Liver (tissue), 9 donors: Measurements from ENCODE around the gene EHMT1. TPM values are rescaled to one million over a fixed set of nuclear protein-coding genes. Genes with fewer than 3 reads are reported as not detected.
A peak's percentile ranks its signal among the peaks of the same experiment; 100 is the strongest.

Experiments
- DNase-seq: peaks from one replicate; pipeline ENCODE4 v3.0.0-alpha.2; 2017; ENCODE audit warnings: low spot score
- H3K27ac ChIP-seq, 2 donors: one replicate each; pipeline ENCODE4 v1.7.0; 2013; ENCODE audit warnings: inconsistent platforms in 2 of 2, low read length in 2 of 2, control low read depth in 1 of 2, low read depth in 1 of 2, mild to moderate bottlenecking in 1 of 2
- H3K27me3 ChIP-seq, 4 donors: one replicate each; pipeline versions ENCODE4 v1.6.1 to v1.7.0; 2013; ENCODE audit warnings: low read length in 3 of 4, inconsistent platforms in 1 of 4, mild to moderate bottlenecking in 1 of 4, moderate library complexity in 1 of 4; ENCODE audit not compliant: control insufficient read depth in 4 of 4, insufficient read depth in 4 of 4
- H3K36me3 ChIP-seq, 4 donors: one replicate each; pipeline versions ENCODE4 v1.6.1 to v1.7.0; 2013; ENCODE audit warnings: low read length in 3 of 4, mild to moderate bottlenecking in 3 of 4, low read depth in 1 of 4, moderate library complexity in 1 of 4; ENCODE audit not compliant: control insufficient read depth in 4 of 4, insufficient read depth in 3 of 4
- H3K4me1 ChIP-seq, 4 donors: one replicate each; pipeline versions ENCODE4 v1.6.1 to v1.7.0; 2013; ENCODE audit warnings: low read length in 3 of 4, mild to moderate bottlenecking in 3 of 4, moderate library complexity in 1 of 4; ENCODE audit not compliant: control insufficient read depth in 4 of 4, insufficient read depth in 4 of 4
- H3K4me3 ChIP-seq, 3 donors: one replicate each; pipeline versions ENCODE4 v1.6.1 to v1.7.0; 2013; ENCODE audit warnings: low read length in 3 of 3, control low read depth in 1 of 3, low read depth in 1 of 3, mild to moderate bottlenecking in 1 of 3
- H3K9ac ChIP-seq, 2 donors: one replicate each; pipeline ENCODE4 v1.7.0; 2013; ENCODE audit warnings: low read length in 2 of 2, mild to moderate bottlenecking in 2 of 2, moderate library complexity in 2 of 2, control low read depth in 1 of 2, low read depth in 1 of 2
- H3K9me3 ChIP-seq, 4 donors: one replicate each; pipeline versions ENCODE4 v1.6.1 to v1.7.0; 2013; ENCODE audit warnings: low read length in 3 of 4; ENCODE audit not compliant: control insufficient read depth in 4 of 4
- FOXA1 ChIP-seq: IDR thresholded peaks from 2 replicates; pipeline ENCODE4 v1.6.1; 2016; ENCODE audit warnings: antibody characterized with exemption
- FOXA2 ChIP-seq: IDR thresholded peaks from 2 replicates; pipeline ENCODE4 v1.6.1; 2016; ENCODE audit warnings: antibody characterized with exemption
- GABPA ChIP-seq, 2 donors: IDR thresholded peaks in 1 of 2; conservative IDR thresholded peaks in 1 of 2; 2 replicates each; pipeline ENCODE4 v1.6.1; 2016; ENCODE audit warnings: antibody characterized with exemption in 2 of 2, mild to moderate bottlenecking in 1 of 2, moderate library complexity in 1 of 2
- HNF4A ChIP-seq, 2 donors: conservative IDR thresholded peaks; 2 replicates each; pipeline ENCODE4 v1.6.1; 2016; ENCODE audit warnings: antibody characterized with exemption in 2 of 2, mild to moderate bottlenecking in 2 of 2
- HNF4G ChIP-seq: IDR thresholded peaks from 2 replicates; pipeline ENCODE4 v1.6.1; 2016; ENCODE audit warnings: antibody characterized with exemption
- JUND ChIP-seq, 2 donors: IDR thresholded peaks; 2 replicates each; pipeline ENCODE4 v1.6.1; 2016; ENCODE audit warnings: antibody characterized with exemption in 2 of 2
- NR2F2 ChIP-seq: IDR thresholded peaks from 2 replicates; pipeline ENCODE4 v1.6.1; 2016; ENCODE audit warnings: antibody characterized with exemption
- RAD21 ChIP-seq, 2 donors: IDR thresholded peaks; 2 replicates each; pipeline ENCODE4 v1.6.1; 2016; ENCODE audit warnings: antibody characterized with exemption in 2 of 2, mild to moderate bottlenecking in 2 of 2
- RXRA ChIP-seq, 2 donors: IDR thresholded peaks; 2 replicates each; pipeline ENCODE4 v1.6.1; 2017 to 2018; ENCODE audit warnings: antibody characterized with exemption in 2 of 2, mild to moderate bottlenecking in 1 of 2
- SP1 ChIP-seq: IDR thresholded peaks from 2 replicates; pipeline ENCODE4 v1.6.1; 2018; ENCODE audit warnings: antibody characterized with exemption, mild to moderate bottlenecking
- TAF1 ChIP-seq: conservative IDR thresholded peaks from 2 replicates; pipeline ENCODE4 v1.6.1; 2016; ENCODE audit warnings: antibody characterized with exemption, mild to moderate bottlenecking
- YY1 ChIP-seq: IDR thresholded peaks from 2 replicates; pipeline ENCODE4 v1.6.1; 2016; ENCODE audit warnings: antibody characterized with exemption, mild to moderate bottlenecking
- WGBS: extraction: QIAGEN DNeasy Blood & Tissue Kit; methylation state at CpG from one replicate; pipeline ENCODE4 v1.1.7; 2013; 5-methylcytosine and 5-hydroxymethylcytosine counted together
- polyA plus RNA-seq, 2 donors: library from polyadenylated mRNA; stranded (reverse) in 1 of 2; unstranded in 1 of 2; fragments of 200-250 nt in 1 of 2; fragments of >200 nt in 1 of 2; fragmentation: Nextera tagmentation in 1 of 2; extraction: Ambion mirVana in 1 of 2; gene quantifications; one replicate each; pipeline versions ENCODE4 v1.2.1 to v1.2.3, GENCODE V29; 2013 to 2015
- total RNA-seq, 2 donors: library from RNA; depleted of rRNA; stranded (reverse); fragments of >200 nt; gene quantifications; one replicate each; pipeline ENCODE4 v1.2.3, GENCODE V29; 2014
- TF ChIP-seq, protein P1 (sequence below): IDR thresholded peaks from 2 replicates; pipeline ENCODE4 v1.6.1; 2016; ENCODE audit warnings: antibody characterized with exemption
- TF ChIP-seq, protein P2 (sequence below): fragments of 150-350 bp; IDR thresholded peaks from 2 replicates; pipeline ENCODE4 v1.5.1; 2017; ENCODE audit warnings: improper control_type of control experiment, low read depth, low read length; ENCODE audit not compliant: missing input control
- TF ChIP-seq, protein P3 (sequence below): IDR thresholded peaks from 2 replicates; pipeline ENCODE4 v1.6.1; 2016; ENCODE audit warnings: antibody characterized with exemption
- TF ChIP-seq, protein P4 (sequence below): IDR thresholded peaks from 2 replicates; pipeline ENCODE4 v1.6.1; 2016; ENCODE audit warnings: antibody characterized with exemption, mild to moderate bottlenecking
- TF ChIP-seq, protein P5 (sequence below): IDR thresholded peaks from 2 replicates; pipeline ENCODE4 v1.6.1; 2016; ENCODE audit warnings: antibody characterized with exemption
- donor health status: healthy.
- donor health status: healthy.
- donor health status: healthy.
- donor health status: healthy.
- donor health status: healthy.

EHMT1 gene
- total and polyA plus RNA-seq, 4 donors, result 16.1 to 48.2 (median 27.3) TPM

DNA sequence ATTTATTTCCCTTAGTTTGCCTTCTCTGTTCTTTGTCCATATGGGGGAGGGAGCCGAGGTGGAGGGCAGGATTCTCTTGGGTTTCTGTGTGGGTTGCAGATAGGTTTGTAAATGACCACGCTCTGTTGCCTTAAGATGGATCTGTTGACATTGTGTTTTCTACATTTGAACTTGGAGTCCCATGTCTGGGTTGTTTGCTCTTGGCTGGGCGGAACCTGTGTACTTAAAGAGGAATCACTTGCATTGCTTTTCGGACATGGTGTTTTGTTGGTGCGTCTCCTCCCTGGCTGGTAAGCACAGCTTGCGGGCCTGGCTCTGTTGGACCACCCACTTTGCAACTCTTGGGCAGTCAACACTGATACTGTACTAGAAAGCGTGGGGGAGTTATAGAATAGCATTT lies 45.9 kb downstream of the EHMT1 start:
- no peak overlapping the region for H3K27ac ChIP-seq
- TF ChIP-seq HNF4A (conservative IDR thresholded peaks at IDR 0.05) (peak; percentile 51 to 67), RXRA (IDR thresholded peaks at IDR 0.05) (peak in 1 of 2 donors; percentile 32), SP1 (peak; percentile 43), RAD21 (IDR thresholded peaks at IDR 0.05) (peak in 1 of 2 donors; percentile 33), TAF1 (no peak), JUND (IDR thresholded peaks at IDR 0.05) (no peak), FOXA1 (peak; percentile 42), FOXA2 (peak; percentile 76), YY1 (peak; percentile 56), NR2F2 (no peak)
- TF ChIP-seq, protein P1, sequence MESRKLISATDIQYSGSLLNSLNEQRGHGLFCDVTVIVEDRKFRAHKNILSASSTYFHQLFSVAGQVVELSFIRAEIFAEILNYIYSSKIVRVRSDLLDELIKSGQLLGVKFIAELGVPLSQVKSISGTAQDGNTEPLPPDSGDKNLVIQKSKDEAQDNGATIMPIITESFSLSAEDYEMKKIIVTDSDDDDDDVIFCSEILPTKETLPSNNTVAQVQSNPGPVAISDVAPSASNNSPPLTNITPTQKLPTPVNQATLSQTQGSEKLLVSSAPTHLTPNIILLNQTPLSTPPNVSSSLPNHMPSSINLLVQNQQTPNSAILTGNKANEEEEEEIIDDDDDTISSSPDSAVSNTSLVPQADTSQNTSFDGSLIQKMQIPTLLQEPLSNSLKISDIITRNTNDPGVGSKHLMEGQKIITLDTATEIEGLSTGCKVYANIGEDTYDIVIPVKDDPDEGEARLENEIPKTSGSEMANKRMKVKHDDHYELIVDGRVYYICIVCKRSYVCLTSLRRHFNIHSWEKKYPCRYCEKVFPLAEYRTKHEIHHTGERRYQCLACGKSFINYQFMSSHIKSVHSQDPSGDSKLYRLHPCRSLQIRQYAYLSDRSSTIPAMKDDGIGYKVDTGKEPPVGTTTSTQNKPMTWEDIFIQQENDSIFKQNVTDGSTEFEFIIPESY, result no peak
- TF ChIP-seq, protein P2, sequence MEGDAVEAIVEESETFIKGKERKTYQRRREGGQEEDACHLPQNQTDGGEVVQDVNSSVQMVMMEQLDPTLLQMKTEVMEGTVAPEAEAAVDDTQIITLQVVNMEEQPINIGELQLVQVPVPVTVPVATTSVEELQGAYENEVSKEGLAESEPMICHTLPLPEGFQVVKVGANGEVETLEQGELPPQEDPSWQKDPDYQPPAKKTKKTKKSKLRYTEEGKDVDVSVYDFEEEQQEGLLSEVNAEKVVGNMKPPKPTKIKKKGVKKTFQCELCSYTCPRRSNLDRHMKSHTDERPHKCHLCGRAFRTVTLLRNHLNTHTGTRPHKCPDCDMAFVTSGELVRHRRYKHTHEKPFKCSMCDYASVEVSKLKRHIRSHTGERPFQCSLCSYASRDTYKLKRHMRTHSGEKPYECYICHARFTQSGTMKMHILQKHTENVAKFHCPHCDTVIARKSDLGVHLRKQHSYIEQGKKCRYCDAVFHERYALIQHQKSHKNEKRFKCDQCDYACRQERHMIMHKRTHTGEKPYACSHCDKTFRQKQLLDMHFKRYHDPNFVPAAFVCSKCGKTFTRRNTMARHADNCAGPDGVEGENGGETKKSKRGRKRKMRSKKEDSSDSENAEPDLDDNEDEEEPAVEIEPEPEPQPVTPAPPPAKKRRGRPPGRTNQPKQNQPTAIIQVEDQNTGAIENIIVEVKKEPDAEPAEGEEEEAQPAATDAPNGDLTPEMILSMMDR, result no peak
- TF ChIP-seq, protein P3, sequence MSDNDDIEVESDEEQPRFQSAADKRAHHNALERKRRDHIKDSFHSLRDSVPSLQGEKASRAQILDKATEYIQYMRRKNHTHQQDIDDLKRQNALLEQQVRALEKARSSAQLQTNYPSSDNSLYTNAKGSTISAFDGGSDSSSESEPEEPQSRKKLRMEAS, result peak; percentile 55
- TF ChIP-seq, protein P4, sequence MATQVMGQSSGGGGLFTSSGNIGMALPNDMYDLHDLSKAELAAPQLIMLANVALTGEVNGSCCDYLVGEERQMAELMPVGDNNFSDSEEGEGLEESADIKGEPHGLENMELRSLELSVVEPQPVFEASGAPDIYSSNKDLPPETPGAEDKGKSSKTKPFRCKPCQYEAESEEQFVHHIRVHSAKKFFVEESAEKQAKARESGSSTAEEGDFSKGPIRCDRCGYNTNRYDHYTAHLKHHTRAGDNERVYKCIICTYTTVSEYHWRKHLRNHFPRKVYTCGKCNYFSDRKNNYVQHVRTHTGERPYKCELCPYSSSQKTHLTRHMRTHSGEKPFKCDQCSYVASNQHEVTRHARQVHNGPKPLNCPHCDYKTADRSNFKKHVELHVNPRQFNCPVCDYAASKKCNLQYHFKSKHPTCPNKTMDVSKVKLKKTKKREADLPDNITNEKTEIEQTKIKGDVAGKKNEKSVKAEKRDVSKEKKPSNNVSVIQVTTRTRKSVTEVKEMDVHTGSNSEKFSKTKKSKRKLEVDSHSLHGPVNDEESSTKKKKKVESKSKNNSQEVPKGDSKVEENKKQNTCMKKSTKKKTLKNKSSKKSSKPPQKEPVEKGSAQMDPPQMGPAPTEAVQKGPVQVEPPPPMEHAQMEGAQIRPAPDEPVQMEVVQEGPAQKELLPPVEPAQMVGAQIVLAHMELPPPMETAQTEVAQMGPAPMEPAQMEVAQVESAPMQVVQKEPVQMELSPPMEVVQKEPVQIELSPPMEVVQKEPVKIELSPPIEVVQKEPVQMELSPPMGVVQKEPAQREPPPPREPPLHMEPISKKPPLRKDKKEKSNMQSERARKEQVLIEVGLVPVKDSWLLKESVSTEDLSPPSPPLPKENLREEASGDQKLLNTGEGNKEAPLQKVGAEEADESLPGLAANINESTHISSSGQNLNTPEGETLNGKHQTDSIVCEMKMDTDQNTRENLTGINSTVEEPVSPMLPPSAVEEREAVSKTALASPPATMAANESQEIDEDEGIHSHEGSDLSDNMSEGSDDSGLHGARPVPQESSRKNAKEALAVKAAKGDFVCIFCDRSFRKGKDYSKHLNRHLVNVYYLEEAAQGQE, result no peak
- no peak overlapping the region for H3K9ac ChIP-seq
- DNase-seq, result no peak
- peaks cover 0 to 3% (median 0%) of the 10 kb centered on the region in 4 donors for H3K36me3 ChIP-seq
- no peaks in the 10 kb centered on the region for H3K27me3 ChIP-seq
- H3K4me3 ChIP-seq, result peak overlapping the region in 1 of 3 donors; percentile 17
- 44% methylated on average over 7 of the region's 7 CpGs for WGBS
- H3K9me3 ChIP-seq, result no peaks in the 10 kb centered on the region
- peaks cover 12 to 35% (median 29%) of the 10 kb centered on the region in 4 donors for H3K4me1 ChIP-seq

DNA sequence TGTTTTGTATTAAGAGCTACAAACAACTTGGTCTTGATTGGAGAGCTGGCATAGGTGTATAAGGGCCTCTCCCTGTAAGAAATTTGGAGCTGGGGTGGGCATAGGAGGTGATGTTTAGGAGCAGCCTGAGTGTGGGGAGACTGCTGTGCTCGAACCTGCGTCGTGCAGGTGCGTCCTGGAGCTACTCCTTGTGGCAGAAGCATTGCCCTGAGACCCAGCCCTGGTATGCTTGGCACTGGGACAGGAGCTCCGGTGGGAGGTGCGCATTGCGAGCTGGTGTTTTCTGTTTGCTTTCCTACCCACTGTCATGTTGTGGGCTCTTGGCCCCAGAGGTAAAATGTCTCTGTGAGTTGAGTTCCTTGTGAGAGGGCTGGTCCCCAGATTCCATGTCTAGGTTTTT lies 46.4 kb downstream of the EHMT1 start:
- 62% methylated on average over 7 of the region's 7 CpGs for WGBS
- Histone ChIP-seq H3K4me1 (peaks cover 12 to 41% (median 33%) of the 10 kb centered on the region in 4 donors), H3K9ac (no peak overlapping the region), H3K27ac (peak overlapping the region; percentile 23 to 36), H3K9me3 (no peaks in the 10 kb centered on the region), H3K4me3 (peak overlapping the region in 1 of 3 donors; percentile 44), H3K27me3 (no peaks in the 10 kb centered on the region), H3K36me3 (peaks cover 0 to 3% (median 0%) of the 10 kb centered on the region in 4 donors)
- no peak for TF ChIP-seq HNF4A (conservative IDR thresholded peaks at IDR 0.05)
- no peak for TF ChIP-seq NR2F2
- TF ChIP-seq RAD21 (IDR thresholded peaks at IDR 0.05), result no peak
- TF ChIP-seq, protein P5, sequence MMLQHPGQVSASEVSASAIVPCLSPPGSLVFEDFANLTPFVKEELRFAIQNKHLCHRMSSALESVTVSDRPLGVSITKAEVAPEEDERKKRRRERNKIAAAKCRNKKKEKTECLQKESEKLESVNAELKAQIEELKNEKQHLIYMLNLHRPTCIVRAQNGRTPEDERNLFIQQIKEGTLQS, result no peak
- TF ChIP-seq GABPA (IDR thresholded peaks at IDR 0.05 in 1 of 2, conservative IDR thresholded peaks at IDR 0.05 in 1 of 2), result no peak
- TF ChIP-seq HNF4G, result no peak
- no peak for TF ChIP-seq YY1
- TF ChIP-seq TAF1, result no peak
- TF ChIP-seq FOXA2, result no peak
- TF ChIP-seq FOXA1, result no peak
- no peak for TF ChIP-seq JUND (IDR thresholded peaks at IDR 0.05)
- TF ChIP-seq, protein P2, result no peak
- no peak for DNase-seq
